Measurements from ENCODE around the gene KCNIP1. TPM values are rescaled to one million over a fixed set of nuclear protein-coding genes. Genes with fewer than 3 reads are reported as not detected.

The KCNIP1 gene
- polyA plus RNA-seq, 1 of the 3 experiments (the other 2 are of a cell fraction), result 1.3 TPM

DNA sequence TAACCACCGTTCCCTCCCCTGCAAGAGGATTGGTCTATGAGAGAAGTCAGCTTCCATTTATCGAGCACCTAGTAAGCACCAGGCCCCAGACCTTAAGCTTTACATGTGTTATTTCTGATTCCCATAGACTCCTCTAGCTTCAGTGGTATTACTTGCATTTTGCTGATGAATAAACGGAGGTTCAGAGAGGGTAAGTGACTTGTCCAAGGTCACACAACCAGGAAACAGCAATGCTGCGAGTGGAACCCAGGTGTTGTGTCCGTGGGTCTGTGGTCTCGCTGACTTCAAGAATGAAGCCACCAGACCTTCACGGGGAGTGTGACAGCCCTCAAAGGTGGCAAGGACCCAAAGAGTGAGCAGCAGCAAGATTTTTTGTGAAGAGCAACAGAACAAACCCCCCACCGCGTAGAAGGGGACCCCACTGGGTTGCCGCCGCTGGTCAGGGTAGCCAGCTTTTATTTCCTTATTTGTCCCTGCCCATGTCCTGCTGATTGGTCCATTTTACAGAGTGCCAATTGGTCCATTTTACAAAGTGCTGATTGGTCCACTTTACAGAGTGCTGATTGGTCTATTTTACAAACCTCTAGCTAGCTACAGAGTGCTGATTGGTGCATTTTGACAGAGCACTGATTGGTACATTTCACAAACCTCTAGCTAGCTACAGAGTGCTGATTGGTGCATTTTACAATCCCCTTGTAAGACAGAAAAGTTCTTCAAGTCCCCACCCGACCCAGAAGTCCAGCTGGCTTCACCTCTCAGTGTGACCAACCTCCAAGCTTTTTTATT is 29.1 kb upstream of the KCNIP1 start:
- Histone ChIP-seq H3K79me2 (ENCODE audit: insufficient read depth) (no peaks in the 10 kb centered on the region), H3K27me3 (ENCODE audit: insufficient read depth) (no peaks in the 10 kb centered on the region), H3K4me2 (no peak overlapping the region), H3K27ac (ENCODE audit: low read depth in 2 of 2, low read length in 1 of 2) (no peak overlapping the region), H3K4me3 (ENCODE audit: low read depth in 2 of 2, low read length in 1 of 2) (no peak overlapping the region), H3K36me3 (replicated peaks in 1 of 2; ENCODE audit: control insufficient read depth in 1 of 2, insufficient read depth in 2 of 2, low read length in 1 of 2) (no peaks in the 10 kb centered on the region), H4K20me1 (ENCODE audit: insufficient read depth) (no peaks in the 10 kb centered on the region), H3K4me1 (ENCODE audit: control insufficient read depth in 1 of 2, insufficient read depth in 2 of 2, low read depth in 1 of 2, low read length in 1 of 2) (0 out of 4 replicates have a peak, but pooled peaks cover 0 to 10% of the 10 kb centered on the region in 2 experiments), H3K9me3 (no peaks in the 10 kb centered on the region), H3F3A (replicated peaks; ENCODE audit: insufficient read depth) (no peaks in the 10 kb centered on the region), H2AFZ (ENCODE audit: low read depth) (no peak overlapping the region), H3K9me2 (no peaks in the 10 kb centered on the region), H3K9ac (no peak overlapping the region)
- 84% methylated on average over 12 of the region's 12 CpGs for WGBS (ENCODE audit: low lambda C conversion rate)
- ChIA-PET POLR2A (no interaction called here), CTCF (interaction anchor here (1.3 to 2.1 kb wide), 2 partner anchors 130 to 249 kb away, joined by 5 to 6 read pairs; no protein-coding TSS in a partner anchor)
- DNase-seq, result no peak
- no peak for TF ChIP-seq TCF12 (IDR thresholded peaks at IDR 0.05)
- no peak for TF ChIP-seq RXRA (IDR thresholded peaks at IDR 0.05; ENCODE audit: borderline replicate concordance, low read depth)

DNA sequence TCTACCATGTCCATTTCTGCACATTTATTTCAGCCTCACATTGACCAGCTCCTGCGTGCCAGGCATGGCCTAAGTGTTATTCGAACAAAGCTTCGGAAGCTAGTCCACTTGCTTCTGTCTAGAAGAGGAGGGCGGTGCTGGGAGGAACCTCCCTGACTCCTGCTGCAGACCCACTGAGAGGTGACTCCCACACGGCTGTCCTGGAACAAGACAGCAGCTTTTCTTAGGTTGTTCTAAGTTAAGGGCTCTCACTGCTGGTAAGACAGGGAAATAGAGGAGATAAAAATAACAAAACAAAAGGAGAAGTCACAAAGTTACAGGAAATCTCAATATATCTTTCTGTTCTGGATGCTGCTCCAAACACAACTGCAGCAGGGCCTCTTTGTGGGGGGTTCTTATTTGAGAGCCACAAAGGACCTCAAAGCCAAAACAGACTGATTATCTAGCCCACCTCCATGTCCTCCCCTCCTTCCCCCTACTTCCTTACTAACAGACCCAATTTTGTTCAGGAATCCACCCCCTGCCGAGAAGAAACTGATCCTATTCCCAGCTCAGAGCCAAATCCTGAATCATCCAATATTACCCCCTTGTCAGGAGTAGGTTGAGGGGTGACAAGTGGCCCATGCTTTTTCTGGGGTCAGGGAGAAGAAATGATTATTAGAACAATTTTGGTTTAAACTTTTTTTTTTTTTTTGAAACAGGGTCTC is 28.4 kb upstream of the KCNIP1 start:
- Histone ChIP-seq H3K9ac (no peak overlapping the region), H4K20me1 (ENCODE audit: insufficient read depth) (no peaks in the 10 kb centered on the region), H3K4me3 (ENCODE audit: low read depth in 2 of 2, low read length in 1 of 2) (no peak overlapping the region; a peak in 1 of 4 replicates), H3K4me2 (no peak overlapping the region), H3K79me2 (ENCODE audit: insufficient read depth) (no peaks in the 10 kb centered on the region), H3K36me3 (replicated peaks in 1 of 2; ENCODE audit: control insufficient read depth in 1 of 2, insufficient read depth in 2 of 2, low read length in 1 of 2) (no peaks in the 10 kb centered on the region), H3K9me3 (no peaks in the 10 kb centered on the region), H3K4me1 (ENCODE audit: control insufficient read depth in 1 of 2, insufficient read depth in 2 of 2, low read depth in 1 of 2, low read length in 1 of 2) (0 out of 4 replicates have a peak, but pooled peaks cover 0 to 10% of the 10 kb centered on the region in 2 experiments), H3F3A (replicated peaks; ENCODE audit: insufficient read depth) (no peaks in the 10 kb centered on the region), H2AFZ (ENCODE audit: low read depth) (no peak overlapping the region; the same call in 1 of the 2 replicates), H3K27ac (ENCODE audit: low read depth in 2 of 2, low read length in 1 of 2) (peak overlapping the region in 1 of 2 experiments; percentile 33; a peak in 2 of 4 replicates), H3K27me3 (ENCODE audit: insufficient read depth) (no peaks in the 10 kb centered on the region), H3K9me2 (no peaks in the 10 kb centered on the region)
- CTCF ChIA-PET, result interaction anchor here (0.6 to 2.1 kb wide), 3 partner anchors 27 to 158 kb away, joined by 3 to 6 read pairs (median 4); no protein-coding TSS in a partner anchor
- WGBS (ENCODE audit: low lambda C conversion rate), result 87% methylated on average over 6 of the region's 6 CpGs
- TF ChIP-seq FOXJ3 (CRISPR knock-in tag; IDR thresholded peaks at IDR 0.05) (no peak), YY1 (IDR thresholded peaks at IDR 0.05; ENCODE audit: low read depth) (no peak), RFX5 (IDR thresholded peaks at IDR 0.05; ENCODE audit: low read length) (no peak), TCF12 (IDR thresholded peaks at IDR 0.05) (0 out of 2 replicates have a peak, but pooled peaks have one; percentile 14), EP300 (IDR thresholded peaks at IDR 0.05; ENCODE audit: borderline replicate concordance in 1 of 2, low read depth in 1 of 2, low read length in 1 of 2) (no peak), ELF1 (IDR thresholded peaks at IDR 0.05) (no peak), GATA2 (CRISPR knock-in tag; IDR thresholded peaks at IDR 0.05) (no peak), SMC3 (IDR thresholded peaks at IDR 0.05; ENCODE audit: low read depth, low read length) (no peak), JUND (IDR thresholded peaks at IDR 0.05) (no peak), SIN3A (IDR thresholded peaks at IDR 0.05; ENCODE audit: borderline replicate concordance, low read depth, low read length) (no peak), NFIC (IDR thresholded peaks at IDR 0.05; ENCODE audit: borderline replicate concordance) (peak; percentile 45), RAD21 (IDR thresholded peaks at IDR 0.05; ENCODE audit: low read length) (no peak)
- TF ChIP-seq, protein P1, sequence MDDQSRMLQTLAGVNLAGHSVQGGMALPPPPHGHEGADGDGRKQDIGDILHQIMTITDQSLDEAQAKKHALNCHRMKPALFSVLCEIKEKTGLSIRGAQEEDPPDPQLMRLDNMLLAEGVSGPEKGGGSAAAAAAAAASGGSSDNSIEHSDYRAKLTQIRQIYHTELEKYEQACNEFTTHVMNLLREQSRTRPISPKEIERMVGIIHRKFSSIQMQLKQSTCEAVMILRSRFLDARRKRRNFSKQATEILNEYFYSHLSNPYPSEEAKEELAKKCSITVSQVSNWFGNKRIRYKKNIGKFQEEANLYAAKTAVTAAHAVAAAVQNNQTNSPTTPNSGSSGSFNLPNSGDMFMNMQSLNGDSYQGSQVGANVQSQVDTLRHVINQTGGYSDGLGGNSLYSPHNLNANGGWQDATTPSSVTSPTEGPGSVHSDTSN (IDR thresholded peaks at IDR 0.05), result 0 out of 2 replicates have a peak, but pooled peaks have one; percentile 2
- TF ChIP-seq, protein P2, sequence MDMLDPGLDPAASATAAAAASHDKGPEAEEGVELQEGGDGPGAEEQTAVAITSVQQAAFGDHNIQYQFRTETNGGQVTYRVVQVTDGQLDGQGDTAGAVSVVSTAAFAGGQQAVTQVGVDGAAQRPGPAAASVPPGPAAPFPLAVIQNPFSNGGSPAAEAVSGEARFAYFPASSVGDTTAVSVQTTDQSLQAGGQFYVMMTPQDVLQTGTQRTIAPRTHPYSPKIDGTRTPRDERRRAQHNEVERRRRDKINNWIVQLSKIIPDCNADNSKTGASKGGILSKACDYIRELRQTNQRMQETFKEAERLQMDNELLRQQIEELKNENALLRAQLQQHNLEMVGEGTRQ (IDR thresholded peaks at IDR 0.05; ENCODE audit: borderline replicate concordance, low read depth, low read length), result no peak
- TF ChIP-seq, protein P3, sequence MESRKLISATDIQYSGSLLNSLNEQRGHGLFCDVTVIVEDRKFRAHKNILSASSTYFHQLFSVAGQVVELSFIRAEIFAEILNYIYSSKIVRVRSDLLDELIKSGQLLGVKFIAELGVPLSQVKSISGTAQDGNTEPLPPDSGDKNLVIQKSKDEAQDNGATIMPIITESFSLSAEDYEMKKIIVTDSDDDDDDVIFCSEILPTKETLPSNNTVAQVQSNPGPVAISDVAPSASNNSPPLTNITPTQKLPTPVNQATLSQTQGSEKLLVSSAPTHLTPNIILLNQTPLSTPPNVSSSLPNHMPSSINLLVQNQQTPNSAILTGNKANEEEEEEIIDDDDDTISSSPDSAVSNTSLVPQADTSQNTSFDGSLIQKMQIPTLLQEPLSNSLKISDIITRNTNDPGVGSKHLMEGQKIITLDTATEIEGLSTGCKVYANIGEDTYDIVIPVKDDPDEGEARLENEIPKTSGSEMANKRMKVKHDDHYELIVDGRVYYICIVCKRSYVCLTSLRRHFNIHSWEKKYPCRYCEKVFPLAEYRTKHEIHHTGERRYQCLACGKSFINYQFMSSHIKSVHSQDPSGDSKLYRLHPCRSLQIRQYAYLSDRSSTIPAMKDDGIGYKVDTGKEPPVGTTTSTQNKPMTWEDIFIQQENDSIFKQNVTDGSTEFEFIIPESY (IDR thresholded peaks at IDR 0.05; ENCODE audit: borderline replicate concordance, low read depth), result no peak
- TF ChIP-seq, protein P4, sequence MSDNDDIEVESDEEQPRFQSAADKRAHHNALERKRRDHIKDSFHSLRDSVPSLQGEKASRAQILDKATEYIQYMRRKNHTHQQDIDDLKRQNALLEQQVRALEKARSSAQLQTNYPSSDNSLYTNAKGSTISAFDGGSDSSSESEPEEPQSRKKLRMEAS (IDR thresholded peaks at IDR 0.05; ENCODE audit: low read depth), result no peak
- DNase-seq, result no peak
- POLR2A ChIA-PET, result no interaction called here

All from SK-N-SH (cell line).